ENCODE data around the gene MOB3B.

DNA sequence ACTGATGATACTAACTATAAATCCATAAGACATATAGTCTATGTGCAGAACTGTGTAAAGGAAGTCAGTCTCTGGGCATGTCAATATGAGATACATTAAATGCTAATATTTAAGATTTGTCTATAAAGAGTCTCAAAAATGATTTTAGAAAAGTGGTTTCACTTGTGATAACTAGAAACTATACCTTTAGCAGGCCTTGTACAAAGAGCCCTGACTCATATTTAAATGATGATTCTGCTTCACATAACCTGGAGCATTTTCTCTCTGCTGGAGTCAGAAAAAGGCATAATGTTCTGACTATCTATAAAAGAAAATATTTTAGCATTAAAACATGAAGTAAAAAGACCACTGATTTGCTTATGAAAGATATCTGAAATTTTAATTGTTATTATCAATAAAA, 28.7 kb upstream of the MOB3B start:
- TF ChIP-seq EZH2phosphoT487 (IDR thresholded peaks at IDR 0.05; ENCODE audit: borderline replicate concordance, low read length) (no peak), EZH2 (IDR thresholded peaks at IDR 0.05; ENCODE audit: low read length, unreplicated experiment) (no peak), CTCF (conservative IDR thresholded peaks at IDR 0.05; ENCODE audit: low read depth, low read length) (no peak)

All from PC-3 (cell line).